ENCODE data around the gene TUBB1. TPM values are rescaled to one million over a fixed set of nuclear protein-coding genes. Genes with fewer than 3 reads are reported as not detected.

Gene TUBB1
- total RNA-seq, 1 experiment from 2014 or later: not detected

GRCh38 chr20:59025086-59025485, 5.9 kb downstream of the TUBB1 start:
- TF ChIP-seq CTCF (conservative IDR thresholded peaks at IDR 0.05; ENCODE audit: low read depth, low read length): no peak
- TF ChIP-seq EZH2 (IDR thresholded peaks at IDR 0.05; ENCODE audit: borderline replicate concordance, low read depth, low read length, poor library complexity, severe bottlenecking): no peak
- CTCF ChIA-PET: no interaction called here
- no peak for DNase-seq (ENCODE audit: low spot score)
- Histone ChIP-seq H3K4me1 (ENCODE audit: insufficient read depth, low read length, poor library complexity, severe bottlenecking) (peaks cover 29% of the 10 kb centered on the region), H3K9me3 (ENCODE audit: low read depth, low read length, poor library complexity, severe bottlenecking) (no peaks in the 10 kb centered on the region), H3K4me3 (ENCODE audit: low read depth, low read length, poor library complexity, severe bottlenecking) (no peak overlapping the region), H3K27ac (ENCODE audit: low read depth, low read length, poor library complexity, severe bottlenecking) (no peak overlapping the region), H3K27me3 (replicated peaks; ENCODE audit: insufficient read depth, low read depth, low read length, poor library complexity) (no peaks in the 10 kb centered on the region), H3K36me3 (ENCODE audit: insufficient read depth, low read length, poor library complexity, severe bottlenecking) (peaks cover 61% of the 10 kb centered on the region)
- BruUV-seq (replicated peaks): no TSS peak
- intact Hi-C loops (cut with micrococcal nuclease; ENCODE audit: unreplicated experiment): no loop called here
- POLR2A ChIA-PET (ENCODE audit: low non-redundant PET): no interaction called here

- peaks cover 66% of the 10 kb centered on the region for H3K36me3 ChIP-seq (ENCODE audit: insufficient read depth, low read length, poor library complexity, severe bottlenecking)
- no peak for DNase-seq (ENCODE audit: low spot score)
- H3K4me1 ChIP-seq (ENCODE audit: insufficient read depth, low read length, poor library complexity, severe bottlenecking): peaks cover 31% of the 10 kb centered on the region
- intact Hi-C loops (cut with micrococcal nuclease; ENCODE audit: unreplicated experiment): no loop called here
- ChIA-PET CTCF (no interaction called here), POLR2A (ENCODE audit: low non-redundant PET) (no interaction called here)
- TF ChIP-seq CTCF (conservative IDR thresholded peaks at IDR 0.05; ENCODE audit: low read depth, low read length) (no peak), EZH2 (IDR thresholded peaks at IDR 0.05; ENCODE audit: borderline replicate concordance, low read depth, low read length, poor library complexity, severe bottlenecking) (no peak)
- BruUV-seq (replicated peaks): no TSS peak
- no peaks in the 10 kb centered on the region for H3K9me3 ChIP-seq (ENCODE audit: low read depth, low read length, poor library complexity, severe bottlenecking)
- H3K4me3 ChIP-seq (ENCODE audit: low read depth, low read length, poor library complexity, severe bottlenecking): no peak overlapping the region
- no peaks in the 10 kb centered on the region for H3K27me3 ChIP-seq (replicated peaks; ENCODE audit: insufficient read depth, low read depth, low read length, poor library complexity)
- H3K27ac ChIP-seq (ENCODE audit: low read depth, low read length, poor library complexity, severe bottlenecking): no peak overlapping the region
Observed at GRCh38 chr20:59025511-59025910, 6.3 kb downstream of the TUBB1 start.

- H3K27me3 ChIP-seq (replicated peaks; ENCODE audit: insufficient read depth, low read depth, low read length, poor library complexity): no peaks in the 10 kb centered on the region
- BruUV-seq (replicated peaks): no TSS peak
- POLR2A ChIA-PET (ENCODE audit: low non-redundant PET): interaction anchor here (0.6 kb wide), 1 partner anchor 103 kb away, joined by 11 read pairs; no protein-coding TSS in a partner anchor
- DNase-seq (ENCODE audit: low spot score): no peak
- H3K4me1 ChIP-seq (ENCODE audit: insufficient read depth, low read length, poor library complexity, severe bottlenecking): peaks cover 28% of the 10 kb centered on the region
- intact Hi-C loops (cut with micrococcal nuclease; ENCODE audit: unreplicated experiment): no loop called here
- no peak overlapping the region for H3K27ac ChIP-seq (ENCODE audit: low read depth, low read length, poor library complexity, severe bottlenecking)
- no peaks in the 10 kb centered on the region for H3K9me3 ChIP-seq (ENCODE audit: low read depth, low read length, poor library complexity, severe bottlenecking)
- no peak overlapping the region for H3K4me3 ChIP-seq (ENCODE audit: low read depth, low read length, poor library complexity, severe bottlenecking)
- CTCF ChIA-PET: no interaction called here
- TF ChIP-seq CTCF (conservative IDR thresholded peaks at IDR 0.05; ENCODE audit: low read depth, low read length) (no peak), EZH2 (IDR thresholded peaks at IDR 0.05; ENCODE audit: borderline replicate concordance, low read depth, low read length, poor library complexity, severe bottlenecking) (no peak)
- H3K36me3 ChIP-seq (ENCODE audit: insufficient read depth, low read length, poor library complexity, severe bottlenecking): peaks cover 68% of the 10 kb centered on the region
Observed at GRCh38 chr20:59026904-59027740, 7.9 kb downstream of the TUBB1 start.

Data from A673 (cell line).